ENCODE data around the gene MISFA.
A peak's percentile ranks its signal among the peaks of the same experiment; 100 is the strongest.

The MISFA gene

GRCh38 chr11:18600915-18601569 is 1.5 kb downstream of the MISFA start:
- no peaks in the 10 kb centered on the region for H3K9me3 Mint-ChIP-seq
- peak overlapping the region; percentile 55 for H3K27ac Mint-ChIP-seq
- H3K4me3 Mint-ChIP-seq, result no peak overlapping the region
- H3K4me1 Mint-ChIP-seq (ENCODE audit: low read depth), result no peaks in the 10 kb centered on the region
- H3K36me3 Mint-ChIP-seq (ENCODE audit: low read depth), result peaks cover 14% of the 10 kb centered on the region
- no peaks in the 10 kb centered on the region for H3K27me3 Mint-ChIP-seq
- intact Hi-C loops (cut with micrococcal nuclease), result no loop called here

GRCh38 chr11:18608376-18608775 is 8.8 kb downstream of the MISFA start:
- H3K36me3 Mint-ChIP-seq (ENCODE audit: low read depth), result peaks cover 64% of the 10 kb centered on the region
- intact Hi-C loops (cut with micrococcal nuclease), result no loop called here
- H3K4me3 Mint-ChIP-seq, result no peak overlapping the region
- no peaks in the 10 kb centered on the region for H3K4me1 Mint-ChIP-seq (ENCODE audit: low read depth)
- H3K27me3 Mint-ChIP-seq, result no peaks in the 10 kb centered on the region
- no peak overlapping the region for H3K27ac Mint-ChIP-seq
- no peaks in the 10 kb centered on the region for H3K9me3 Mint-ChIP-seq

GRCh38 chr11:18611196-18611595 is 11.6 kb downstream of the MISFA start:
- H3K27ac Mint-ChIP-seq, result no peak overlapping the region
- H3K9me3 Mint-ChIP-seq, result no peaks in the 10 kb centered on the region
- H3K4me3 Mint-ChIP-seq, result no peak overlapping the region
- H3K36me3 Mint-ChIP-seq (ENCODE audit: low read depth), result peaks cover 80% of the 10 kb centered on the region
- intact Hi-C loops (cut with micrococcal nuclease), result no loop called here
- peaks cover 12% of the 10 kb centered on the region for H3K27me3 Mint-ChIP-seq
- peaks cover 15% of the 10 kb centered on the region for H3K4me1 Mint-ChIP-seq (ENCODE audit: low read depth)

GRCh38 chr11:18612394-18612793 is 12.8 kb downstream of the MISFA start:
- Mint-ChIP-seq H3K36me3 (ENCODE audit: low read depth) (peaks cover 72% of the 10 kb centered on the region), H3K27ac (no peak overlapping the region), H3K4me1 (ENCODE audit: low read depth) (peaks cover 15% of the 10 kb centered on the region), H3K9me3 (no peaks in the 10 kb centered on the region), H3K4me3 (no peak overlapping the region), H3K27me3 (peaks cover 12% of the 10 kb centered on the region)
- intact Hi-C loops (cut with micrococcal nuclease), result no loop called here

- H3K4me3 Mint-ChIP-seq, result no peak overlapping the region
- H3K27me3 Mint-ChIP-seq, result peaks cover 12% of the 10 kb centered on the region
- H3K36me3 Mint-ChIP-seq (ENCODE audit: low read depth), result peaks cover 53% of the 10 kb centered on the region
- H3K9me3 Mint-ChIP-seq, result no peaks in the 10 kb centered on the region
- peaks cover 25% of the 10 kb centered on the region for H3K4me1 Mint-ChIP-seq (ENCODE audit: low read depth)
- H3K27ac Mint-ChIP-seq, result no peak overlapping the region
- intact Hi-C loops (cut with micrococcal nuclease), result no loop called here
Observed at GRCh38 chr11:18614667-18615066, 15.1 kb downstream of the MISFA start.

GRCh38 chr11:18615628-18616392 is 16.2 kb downstream of the MISFA start:
- intact Hi-C loops (cut with micrococcal nuclease), result loop anchor here (1.0 kb wide), 1 partner anchor 18 kb away; the partner anchor contains the start of gene SPTY2D1
- Mint-ChIP-seq H3K9me3 (no peaks in the 10 kb centered on the region), H3K4me3 (peak overlapping the region; percentile 7), H3K36me3 (ENCODE audit: low read depth) (peaks cover 46% of the 10 kb centered on the region), H3K4me1 (ENCODE audit: low read depth) (peaks cover 25% of the 10 kb centered on the region), H3K27me3 (peaks cover 12% of the 10 kb centered on the region), H3K27ac (peak overlapping the region; percentile 64)

GRCh38 chr11:18617688-18618341 is 18.2 kb downstream of the MISFA start:
- intact Hi-C loops (cut with micrococcal nuclease), result no loop called here
- Mint-ChIP-seq H3K4me3 (no peak overlapping the region), H3K9me3 (no peaks in the 10 kb centered on the region), H3K27me3 (peaks cover 12% of the 10 kb centered on the region), H3K4me1 (ENCODE audit: low read depth) (peaks cover 25% of the 10 kb centered on the region), H3K27ac (no peak overlapping the region), H3K36me3 (ENCODE audit: low read depth) (peaks cover 33% of the 10 kb centered on the region)

- Mint-ChIP-seq H3K9me3 (no peaks in the 10 kb centered on the region), H3K4me1 (ENCODE audit: low read depth) (peaks cover 25% of the 10 kb centered on the region), H3K4me3 (no peak overlapping the region), H3K27me3 (peaks cover 12% of the 10 kb centered on the region), H3K36me3 (ENCODE audit: low read depth) (peaks cover 27% of the 10 kb centered on the region), H3K27ac (no peak overlapping the region)
- intact Hi-C loops (cut with micrococcal nuclease), result no loop called here
Observed at GRCh38 chr11:18618342-18619025, 18.9 kb downstream of the MISFA start.

- intact Hi-C loops (cut with micrococcal nuclease), result no loop called here
- H3K4me1 Mint-ChIP-seq (ENCODE audit: low read depth), result peaks cover 13% of the 10 kb centered on the region
- H3K27ac Mint-ChIP-seq, result no peak overlapping the region
- no peak overlapping the region for H3K4me3 Mint-ChIP-seq
- no peaks in the 10 kb centered on the region for H3K9me3 Mint-ChIP-seq
- H3K27me3 Mint-ChIP-seq, result no peaks in the 10 kb centered on the region
- peaks cover 6% of the 10 kb centered on the region for H3K36me3 Mint-ChIP-seq (ENCODE audit: low read depth)
Observed at GRCh38 chr11:18623707-18624106, 24.1 kb downstream of the MISFA start.

- no peak overlapping the region for H3K4me3 Mint-ChIP-seq
- H3K9me3 Mint-ChIP-seq, result no peaks in the 10 kb centered on the region
- no peaks in the 10 kb centered on the region for H3K27me3 Mint-ChIP-seq
- intact Hi-C loops (cut with micrococcal nuclease), result no loop called here
- H3K36me3 Mint-ChIP-seq (ENCODE audit: low read depth), result peaks cover 6% of the 10 kb centered on the region
- peaks cover 13% of the 10 kb centered on the region for H3K4me1 Mint-ChIP-seq (ENCODE audit: low read depth)
- H3K27ac Mint-ChIP-seq, result no peak overlapping the region
Observed at GRCh38 chr11:18624161-18624560, 24.6 kb downstream of the MISFA start.

GRCh38 chr11:18632841-18633240 is 33.3 kb downstream of the MISFA start:
- Mint-ChIP-seq H3K27me3 (peaks cover 10% of the 10 kb centered on the region), H3K4me3 (peak overlapping the region; percentile 82), H3K9me3 (no peaks in the 10 kb centered on the region), H3K36me3 (ENCODE audit: low read depth) (peaks cover 19% of the 10 kb centered on the region), H3K4me1 (ENCODE audit: low read depth) (peaks cover 14% of the 10 kb centered on the region), H3K27ac (peak overlapping the region; percentile 98)
- intact Hi-C loops (cut with micrococcal nuclease), result loop anchor here (5.0 kb wide), 1 partner anchor 311 kb away; the partner anchor contains the start of genes GTF2H1 and HPS5

- intact Hi-C loops (cut with micrococcal nuclease), result loop anchor here (1.0 to 5.0 kb wide), 5 partner anchors 17 to 311 kb away; partner anchors contain the start of genes GTF2H1, HPS5, TMEM86A and TSG101
- H3K27me3 Mint-ChIP-seq, result peaks cover 10% of the 10 kb centered on the region
- peaks cover 14% of the 10 kb centered on the region for H3K4me1 Mint-ChIP-seq (ENCODE audit: low read depth)
- no peaks in the 10 kb centered on the region for H3K9me3 Mint-ChIP-seq
- peak overlapping the region; percentile 82 for H3K4me3 Mint-ChIP-seq
- H3K27ac Mint-ChIP-seq, result peak overlapping the region; percentile 98
- H3K36me3 Mint-ChIP-seq (ENCODE audit: low read depth), result peaks cover 19% of the 10 kb centered on the region
Observed at GRCh38 chr11:18633256-18634139, 33.9 kb downstream of the MISFA start.

Measured in dendritic cell treated with granulocyte-macrophage colony-stimulating factor and Interleukin-4, amounts not matched to agents 40 ng/mL and 50 ng/mL, for 4 days (primary cell).